GM10248 (cell line): ENCODE results near the gene MS4A6A.
"Not testable (repeated sequence)": the region's sequence is repeated elsewhere in the genome, so short reads cannot be mapped to it uniquely, and the experiment has no call there.

Experiments used
- CTCF ChIA-PET: fragments of 300-600 bp; sonication (Branson Sonifier 250); formaldehyde crosslinking; extraction: SDS; loops from one replicate; lab custom pipeline; 2021; ENCODE audit warnings: antibody characterized with exemption; lab: Yijun Ruan, JAX
- POLR2A ChIA-PET: fragments of 350-650 bp; sonication (Branson Sonifier 250); formaldehyde crosslinking; extraction: SDS; loops from one replicate; lab custom pipeline; 2020; ENCODE audit warnings: antibody characterized with exemption; lab: Yijun Ruan, JAX
- DNase-seq: peaks from one replicate; pipeline ENCODE4 v3.0.0; 2012; ENCODE audit errors: extremely low spot score
- TF ChIP-seq, protein P1 (sequence below): IDR thresholded peaks from 2 replicates; pipeline ENCODE4 v1.5.1; 2012; ENCODE audit warnings: mild to moderate bottlenecking, low read depth; ENCODE audit errors: extremely low read depth, missing control alignments, control extremely low read depth

MS4A6A gene

DNA sequence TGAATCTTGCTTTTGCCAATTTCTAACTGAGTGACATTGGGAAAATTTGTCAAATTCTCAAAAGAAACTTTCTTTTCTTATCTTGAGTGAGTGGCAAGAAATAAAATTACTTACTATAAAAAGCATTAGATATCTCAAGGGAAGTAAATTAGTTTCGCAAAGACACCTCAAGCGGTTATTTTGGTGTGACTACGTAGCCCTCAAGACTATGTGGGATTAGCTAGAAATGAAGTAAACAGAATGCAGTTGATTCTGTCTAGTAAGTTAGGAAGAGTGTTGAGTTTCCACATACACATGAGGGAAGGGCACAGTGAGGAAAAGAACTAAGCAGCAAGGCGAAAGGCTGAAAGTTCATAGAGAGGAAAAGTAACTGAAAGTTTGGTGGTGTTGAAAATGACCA lies 28.3 kb upstream of the MS4A6A start:
- TF ChIP-seq, protein P1, sequence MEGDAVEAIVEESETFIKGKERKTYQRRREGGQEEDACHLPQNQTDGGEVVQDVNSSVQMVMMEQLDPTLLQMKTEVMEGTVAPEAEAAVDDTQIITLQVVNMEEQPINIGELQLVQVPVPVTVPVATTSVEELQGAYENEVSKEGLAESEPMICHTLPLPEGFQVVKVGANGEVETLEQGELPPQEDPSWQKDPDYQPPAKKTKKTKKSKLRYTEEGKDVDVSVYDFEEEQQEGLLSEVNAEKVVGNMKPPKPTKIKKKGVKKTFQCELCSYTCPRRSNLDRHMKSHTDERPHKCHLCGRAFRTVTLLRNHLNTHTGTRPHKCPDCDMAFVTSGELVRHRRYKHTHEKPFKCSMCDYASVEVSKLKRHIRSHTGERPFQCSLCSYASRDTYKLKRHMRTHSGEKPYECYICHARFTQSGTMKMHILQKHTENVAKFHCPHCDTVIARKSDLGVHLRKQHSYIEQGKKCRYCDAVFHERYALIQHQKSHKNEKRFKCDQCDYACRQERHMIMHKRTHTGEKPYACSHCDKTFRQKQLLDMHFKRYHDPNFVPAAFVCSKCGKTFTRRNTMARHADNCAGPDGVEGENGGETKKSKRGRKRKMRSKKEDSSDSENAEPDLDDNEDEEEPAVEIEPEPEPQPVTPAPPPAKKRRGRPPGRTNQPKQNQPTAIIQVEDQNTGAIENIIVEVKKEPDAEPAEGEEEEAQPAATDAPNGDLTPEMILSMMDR = no peak
- CTCF ChIA-PET = interaction anchor here (0.9 to 2.2 kb wide), 5 partner anchors 8 to 54 kb away, joined by 3 to 8 read pairs (median 4); no protein-coding TSS in a partner anchor
- POLR2A ChIA-PET = no interaction called here
- DNase-seq = no peak

DNA sequence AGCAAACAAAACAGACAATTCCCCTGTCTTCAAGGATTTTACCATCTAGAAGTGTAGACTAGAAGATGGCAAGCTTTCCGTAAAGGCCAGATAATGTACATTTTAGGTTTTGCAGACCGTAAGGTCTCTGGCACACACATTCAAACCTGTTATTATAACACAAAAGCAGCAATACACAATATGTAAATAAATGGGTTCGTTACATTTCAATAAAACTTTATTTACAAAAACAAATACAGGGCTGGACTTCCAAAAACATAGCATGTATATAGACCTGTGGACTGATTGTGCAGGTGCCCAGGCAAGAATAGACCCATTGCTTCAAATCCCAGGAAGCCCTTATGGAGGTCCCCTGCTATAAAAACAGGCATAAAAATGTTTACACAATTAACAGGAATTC lies 27.1 kb upstream of the MS4A6A start:
- CTCF ChIA-PET = interaction anchor here (0.7 to 2.2 kb wide), 6 partner anchors 9 to 56 kb away, joined by 3 to 8 read pairs (median 4); no protein-coding TSS in a partner anchor
- TF ChIP-seq, protein P1 = no peak
- POLR2A ChIA-PET = no interaction called here
- DNase-seq = no peak

DNA sequence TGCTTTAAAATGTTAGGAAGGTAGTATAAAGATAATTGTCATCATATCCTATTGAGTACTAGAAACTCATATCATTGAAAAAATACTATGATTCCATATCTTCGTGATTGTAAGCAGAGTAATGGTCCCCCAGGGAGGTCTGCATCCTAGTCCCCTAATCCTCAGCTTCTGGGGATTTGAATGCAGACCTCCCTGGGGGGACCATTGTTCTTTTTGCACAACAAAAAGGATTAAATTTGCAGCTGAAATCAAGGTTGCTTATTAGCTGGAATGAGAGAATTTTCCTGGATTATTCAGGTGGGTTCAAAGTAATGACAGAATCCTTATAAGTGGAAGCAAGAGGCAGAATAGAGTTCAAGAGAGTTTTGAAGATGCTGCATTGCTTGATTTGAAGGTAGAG lies 26.1 kb upstream of the MS4A6A start:
- POLR2A ChIA-PET = no interaction called here
- CTCF ChIA-PET = interaction anchor here (2.2 to 2.4 kb wide), 2 partner anchors 15 to 43 kb away, joined by 8 read pairs; no protein-coding TSS in a partner anchor
- TF ChIP-seq, protein P1 = no peak
- no peak for DNase-seq

DNA sequence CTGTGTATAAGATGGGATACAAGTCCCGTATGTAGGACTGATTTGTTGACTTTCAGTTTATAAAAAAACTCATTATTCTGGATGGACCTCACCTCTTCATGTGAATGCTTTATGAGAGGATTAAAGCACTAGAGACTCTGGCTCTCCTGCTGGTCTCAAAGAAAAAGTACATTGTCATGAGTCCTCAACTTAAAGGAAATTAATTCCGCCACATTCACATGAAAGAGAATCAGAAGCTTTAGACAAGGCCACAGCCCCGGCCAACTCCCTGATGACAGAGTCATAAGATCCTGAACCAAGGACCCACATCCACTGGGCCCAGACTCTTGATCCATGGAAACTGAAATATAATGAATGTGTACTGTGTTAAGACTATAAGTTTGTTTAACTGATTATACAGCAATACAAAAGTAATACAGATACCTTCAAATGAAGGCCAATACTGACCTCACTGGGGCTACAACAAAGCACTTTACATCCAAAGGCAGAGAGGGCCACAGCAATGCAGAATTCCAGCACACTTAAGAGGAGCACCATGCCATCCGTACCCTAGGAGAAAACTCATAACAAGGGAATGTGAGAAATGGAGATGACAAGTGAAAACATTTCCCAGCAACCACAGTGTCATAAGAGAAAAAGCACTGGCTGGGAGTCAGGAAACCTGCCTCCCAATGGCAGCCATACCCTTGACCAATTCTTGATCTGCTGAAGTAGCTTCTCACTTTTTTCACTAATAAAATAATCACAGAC lies 25.4 kb upstream of the MS4A6A start:
- POLR2A ChIA-PET = no interaction called here
- CTCF ChIA-PET = interaction anchor here (2.4 kb wide), 1 partner anchor 43 kb away, joined by 8 read pairs; no protein-coding TSS in a partner anchor
- no peak for DNase-seq

DNA sequence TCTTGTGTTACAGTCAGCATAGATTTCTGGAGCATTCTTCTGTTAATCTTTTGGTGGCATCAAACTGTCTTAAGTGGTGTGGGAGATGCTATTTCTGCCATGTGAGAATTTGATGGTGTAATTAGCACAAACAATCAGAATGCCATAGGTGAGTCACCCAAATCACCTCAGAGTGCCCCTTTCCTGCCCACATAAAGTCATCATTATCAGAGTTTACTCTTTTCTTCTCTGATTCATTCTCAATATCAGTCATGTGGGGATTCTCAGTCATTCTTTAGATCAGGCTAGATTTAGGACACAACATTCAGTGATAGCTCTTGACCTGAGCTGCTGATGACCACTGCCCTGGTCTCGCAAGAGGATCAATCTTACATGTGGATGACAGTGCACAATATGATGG lies 23.7 kb upstream of the MS4A6A start:
- CTCF ChIA-PET = interaction anchor here (2.4 kb wide), 1 partner anchor 45 kb away, joined by 8 read pairs; no protein-coding TSS in a partner anchor

More for the DNA sequence above, 25.4 kb upstream of the MS4A6A start:
- TF ChIP-seq, protein P1 = no peak

DNA sequence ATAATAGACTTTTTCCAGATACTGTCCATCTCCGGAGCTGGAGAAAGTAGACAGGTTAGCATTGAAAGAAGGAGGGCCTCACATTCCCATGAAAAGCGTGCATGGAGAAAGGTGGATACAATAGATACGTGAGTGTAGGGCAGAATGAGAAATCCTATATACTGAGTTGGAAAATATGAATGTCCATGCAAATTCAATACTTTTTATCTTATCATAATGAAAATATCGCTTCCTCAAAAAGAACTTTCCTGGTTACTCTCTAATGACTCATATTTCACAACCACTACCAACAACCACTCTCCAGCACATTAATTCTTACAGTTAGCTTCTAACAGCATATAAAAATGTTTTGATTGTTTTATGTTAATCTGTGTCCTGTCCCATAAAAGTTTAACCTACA lies 22.0 kb upstream of the MS4A6A start:
- ChIA-PET POLR2A (no interaction called here), CTCF (interaction anchor here (1.0 to 1.1 kb wide), 2 partner anchors 9 to 414 kb away, joined by 3 to 4 read pairs; no protein-coding TSS in a partner anchor)
- TF ChIP-seq, protein P1 = no peak
- peak; percentile 26 for DNase-seq

More for the DNA sequence above, 23.7 kb upstream of the MS4A6A start:
- TF ChIP-seq, protein P1 = no peak
- POLR2A ChIA-PET = no interaction called here
- no peak for DNase-seq

DNA sequence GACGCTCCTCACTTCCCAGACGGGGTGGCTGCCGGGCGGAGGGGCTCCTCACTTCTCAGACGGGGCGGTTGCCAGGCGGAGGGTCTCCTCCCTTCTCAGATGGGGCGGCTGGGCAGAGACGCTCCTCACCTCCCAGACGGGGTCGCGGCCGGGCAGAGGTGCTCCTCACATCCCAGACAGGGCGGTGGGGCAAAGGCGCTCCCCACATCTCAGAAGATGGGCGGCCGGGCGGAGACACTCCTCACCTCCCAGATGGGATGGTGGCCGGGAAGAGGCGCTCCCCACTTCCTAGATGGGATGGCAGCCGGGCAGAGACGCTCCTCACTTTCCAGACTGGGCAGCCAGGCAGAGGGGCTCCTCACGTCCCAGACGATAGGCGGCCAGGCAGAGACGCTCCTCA lies 18.5 kb upstream of the MS4A6A start:
- CTCF ChIA-PET, DNase-seq, POLR2A ChIA-PET: not testable (repeated sequence)
